NT2/D1 (cell line): ENCODE measurements around the gene TBC1D21.

Source experiments
- SUZ12 ChIP-seq: IDR thresholded peaks from 2 replicates; pipeline ENCODE4 v1.6.1; 2011; ENCODE audit not compliant: insufficient read length, insufficient read depth; ENCODE audit errors: extremely low read depth
- YY1 ChIP-seq: IDR thresholded peaks from 2 replicates; pipeline ENCODE4 v1.6.1; 2011; ENCODE audit not compliant: insufficient read length, insufficient read depth
- ZNF274 ChIP-seq: IDR thresholded peaks from 2 replicates; pipeline ENCODE4 v1.6.1; 2011; ENCODE audit warnings: mild to moderate bottlenecking, low read depth, low read length

GRCh38 chr15:73935547-73935946 is 62.2 kb downstream of the TBC1D21 start:
- TF ChIP-seq ZNF274 (no peak), SUZ12 (no peak), YY1 (no peak)
